HG03432 (cell line): Measurements from ENCODE around the gene GTPBP2.
"Not testable (repeated sequence)": the region's sequence is repeated elsewhere in the genome, so short reads cannot be mapped to it uniquely, and the experiment has no call there.

ENCODE experiments used
- ATAC-seq: cut with Tn5 transposase; IDR thresholded peaks from one replicate; pipeline ENCODE4 v1.9.1; 2021; ENCODE audit warnings: mild to moderate bottlenecking, moderate library complexity; ENCODE audit not compliant: unreplicated experiment

Gene GTPBP2

GRCh38 chr6:43629104-43629504 is at the start of gene GTPBP2:
Gene GTPBP2 (minus strand): TSS chr6:43629264. CDS start chr6:43629162, 102 bp downstream.
- ATAC-seq = peak; percentile 84

DNA sequence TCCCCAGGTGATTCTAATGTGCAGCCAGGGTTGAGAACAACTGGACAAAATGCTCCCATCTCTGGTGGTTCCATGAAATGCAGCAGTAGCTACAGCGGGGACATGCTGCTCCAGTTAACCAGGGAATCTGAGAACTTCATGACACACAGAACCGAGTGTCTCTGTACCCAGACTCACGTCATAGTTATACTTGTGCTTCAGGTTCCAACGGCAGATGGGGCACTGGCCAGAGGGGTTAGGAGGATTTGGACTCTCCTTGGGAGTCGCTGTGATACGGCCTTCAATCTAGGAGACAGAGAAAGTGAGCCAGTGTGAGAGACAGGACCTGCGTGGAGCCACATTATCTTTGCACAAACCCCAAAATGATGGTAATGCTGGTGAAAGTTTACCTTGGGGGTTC is 49.3 kb upstream of the GTPBP2 start:
- ATAC-seq = no peak

GRCh38 chr6:43677759-43678158 is 48.7 kb upstream of the GTPBP2 start:
- no peak for ATAC-seq

DNA sequence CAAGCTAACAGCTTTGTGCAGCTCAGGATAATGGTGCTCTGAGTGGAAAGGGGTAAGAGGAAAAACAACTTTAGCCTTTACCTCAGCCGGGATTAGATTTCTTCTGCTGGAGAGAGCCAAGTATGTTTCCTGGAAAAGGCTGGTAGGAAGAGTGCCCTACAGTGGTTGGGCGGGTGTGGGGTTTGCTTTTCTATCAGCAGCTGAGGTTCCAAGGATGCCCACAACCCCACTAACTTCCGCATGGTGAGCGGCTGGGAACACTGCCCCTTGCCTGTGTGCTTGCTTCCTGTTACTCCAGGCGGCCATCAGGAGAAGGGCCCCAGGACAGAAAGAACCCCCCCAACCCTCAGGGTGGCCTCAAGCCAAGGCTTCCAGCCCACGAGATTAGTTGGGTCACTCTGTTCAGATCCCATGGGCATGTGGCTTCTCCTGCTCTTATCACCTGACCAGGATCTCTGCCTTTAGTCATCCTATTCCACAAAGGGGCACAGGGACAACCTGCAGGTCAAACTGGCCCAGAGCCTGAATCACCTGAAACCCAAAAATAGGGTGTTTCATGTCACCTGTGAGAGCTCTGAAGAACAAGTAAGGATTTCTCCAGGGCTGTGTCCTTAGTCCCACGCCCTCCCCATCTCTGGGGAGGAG is 48.0 kb upstream of the GTPBP2 start:
- no peak for ATAC-seq

DNA sequence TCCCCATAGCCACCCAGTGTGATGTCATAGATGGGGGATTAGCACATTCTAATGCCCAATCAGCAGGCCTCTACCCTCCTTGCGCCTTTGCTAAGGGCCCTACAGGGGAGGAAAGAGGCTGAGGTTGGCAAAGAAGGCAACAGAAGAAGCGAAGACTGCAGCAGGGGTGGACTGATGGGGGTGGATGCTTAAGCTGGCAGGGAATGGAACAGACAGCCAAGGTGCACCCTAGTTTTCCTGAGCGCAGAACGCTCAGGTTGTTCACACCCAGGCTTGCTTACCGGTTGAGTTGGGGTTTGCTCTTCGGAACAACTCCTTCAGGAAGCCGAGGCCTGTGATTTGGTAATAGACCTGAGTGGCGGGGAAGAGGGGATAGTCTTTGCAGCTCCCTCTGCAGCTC is 45.9 kb upstream of the GTPBP2 start:
- ATAC-seq = no peak

GRCh38 chr6:43674291-43674690 is 45.2 kb upstream of the GTPBP2 start:
- no peak for ATAC-seq

GRCh38 chr6:43673444-43674084 is 44.5 kb upstream of the GTPBP2 start:
- no peak for ATAC-seq

DNA sequence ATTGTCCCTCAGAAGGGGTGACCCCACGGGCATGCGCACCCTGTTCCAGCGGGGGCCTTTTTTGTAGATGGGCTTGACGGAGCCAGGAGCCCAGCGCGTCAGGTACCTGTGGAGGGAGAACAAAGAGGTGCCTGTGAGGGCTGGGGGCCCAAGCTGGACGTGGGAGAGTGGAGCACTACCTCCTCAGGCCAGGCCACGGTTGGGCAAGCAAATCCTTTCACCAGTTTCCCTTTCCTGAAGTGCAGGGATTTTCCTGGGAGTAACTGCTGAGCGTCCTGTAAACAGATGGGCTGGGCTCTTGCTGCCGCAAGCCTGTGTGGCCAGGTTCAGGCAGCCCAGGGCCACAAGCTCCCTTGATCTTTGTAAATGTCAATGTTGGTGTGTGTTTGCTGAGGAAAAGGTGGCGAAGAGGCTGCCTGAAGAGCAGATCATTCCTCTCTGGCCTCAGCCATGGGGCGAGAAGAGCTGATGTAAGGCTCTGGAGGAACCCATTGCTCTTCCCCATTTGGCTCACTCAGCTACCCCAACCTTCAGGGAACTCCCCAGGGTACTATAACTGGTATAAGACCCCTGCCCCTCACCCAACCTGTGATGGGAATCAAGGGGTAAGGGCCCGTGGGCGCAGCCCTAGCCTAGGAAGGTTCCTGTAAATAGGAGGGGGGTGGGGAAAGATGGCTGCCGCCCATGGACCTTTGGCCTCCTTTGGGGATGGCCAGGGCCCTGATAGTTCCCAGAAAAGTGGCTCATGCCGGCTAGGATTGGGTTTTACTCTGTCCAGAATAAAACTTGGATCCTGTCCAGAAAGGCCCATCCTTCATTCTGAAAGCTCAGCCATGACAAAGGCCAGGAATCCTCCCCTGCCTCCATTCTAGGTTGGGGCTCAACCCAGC is 43.0 kb upstream of the GTPBP2 start:
- ATAC-seq = no peak

DNA sequence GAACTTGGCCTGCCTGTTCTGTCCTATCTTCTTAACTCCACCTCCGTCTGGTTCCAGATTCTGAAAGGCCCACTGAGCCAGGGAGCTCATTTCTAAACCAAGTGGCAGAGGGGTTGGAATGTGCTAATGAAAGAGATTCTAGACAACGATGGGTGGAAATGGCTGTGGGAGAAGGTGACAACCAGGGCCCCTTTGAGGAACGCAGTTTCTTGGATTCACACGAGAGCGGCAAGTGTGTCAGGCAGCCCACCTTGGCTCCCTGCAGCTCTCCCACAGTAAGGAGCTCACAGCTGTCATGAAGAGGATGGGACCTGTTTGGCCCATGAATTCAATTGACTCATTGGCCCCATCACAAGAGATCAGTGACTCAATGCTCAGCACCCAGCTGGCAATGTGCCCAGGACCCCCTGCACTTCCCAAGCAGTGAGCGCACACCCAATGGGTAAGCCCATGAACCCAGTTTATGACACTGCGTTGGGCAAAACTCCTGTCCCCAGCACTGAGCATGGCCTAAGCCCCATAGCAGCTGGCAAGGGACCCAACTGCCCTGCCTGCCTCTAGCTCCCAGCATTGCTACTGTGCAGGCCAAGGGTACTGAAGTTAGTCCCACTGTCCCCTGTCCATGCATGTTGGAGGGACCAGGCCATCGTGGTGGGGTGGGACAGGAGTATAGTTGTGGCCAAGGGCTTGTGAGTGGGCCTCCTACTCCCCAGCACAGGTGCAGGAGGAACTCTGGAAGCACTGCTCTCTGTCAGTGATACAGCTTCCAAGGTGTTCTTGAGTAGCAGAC is 42.1 kb upstream of the GTPBP2 start:
- no peak for ATAC-seq

DNA sequence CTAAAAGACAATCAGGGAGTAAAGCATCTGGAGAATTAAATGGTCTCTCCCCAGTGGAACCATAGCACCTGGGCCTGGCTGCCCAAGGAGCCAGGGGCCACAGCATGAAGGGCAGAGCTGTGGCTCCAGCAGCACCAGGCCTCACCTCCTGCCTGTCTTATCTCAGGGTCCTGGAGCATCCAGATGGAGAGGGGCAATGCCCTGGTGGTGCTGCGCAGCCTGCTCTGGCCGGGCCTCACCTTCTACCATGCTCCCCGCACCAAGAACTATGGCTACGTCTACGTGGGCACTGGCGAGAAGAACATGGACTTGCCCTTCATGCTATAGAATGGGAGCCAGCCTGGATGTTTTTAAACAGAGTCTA is 41.5 kb upstream of the GTPBP2 start:
- no peak for ATAC-seq

GRCh38 chr6:43669922-43670622 is 41.0 kb upstream of the GTPBP2 start:
- no peak for ATAC-seq

- ATAC-seq = no peak
Measured at GRCh38 chr6:43669050-43669921, 40.2 kb upstream of the GTPBP2 start.

GRCh38 chr6:43668151-43669028 is 39.3 kb upstream of the GTPBP2 start:
- peak; percentile 72 for ATAC-seq

- peak; percentile 44 for ATAC-seq
Measured at GRCh38 chr6:43667245-43668150, 38.4 kb upstream of the GTPBP2 start.

DNA sequence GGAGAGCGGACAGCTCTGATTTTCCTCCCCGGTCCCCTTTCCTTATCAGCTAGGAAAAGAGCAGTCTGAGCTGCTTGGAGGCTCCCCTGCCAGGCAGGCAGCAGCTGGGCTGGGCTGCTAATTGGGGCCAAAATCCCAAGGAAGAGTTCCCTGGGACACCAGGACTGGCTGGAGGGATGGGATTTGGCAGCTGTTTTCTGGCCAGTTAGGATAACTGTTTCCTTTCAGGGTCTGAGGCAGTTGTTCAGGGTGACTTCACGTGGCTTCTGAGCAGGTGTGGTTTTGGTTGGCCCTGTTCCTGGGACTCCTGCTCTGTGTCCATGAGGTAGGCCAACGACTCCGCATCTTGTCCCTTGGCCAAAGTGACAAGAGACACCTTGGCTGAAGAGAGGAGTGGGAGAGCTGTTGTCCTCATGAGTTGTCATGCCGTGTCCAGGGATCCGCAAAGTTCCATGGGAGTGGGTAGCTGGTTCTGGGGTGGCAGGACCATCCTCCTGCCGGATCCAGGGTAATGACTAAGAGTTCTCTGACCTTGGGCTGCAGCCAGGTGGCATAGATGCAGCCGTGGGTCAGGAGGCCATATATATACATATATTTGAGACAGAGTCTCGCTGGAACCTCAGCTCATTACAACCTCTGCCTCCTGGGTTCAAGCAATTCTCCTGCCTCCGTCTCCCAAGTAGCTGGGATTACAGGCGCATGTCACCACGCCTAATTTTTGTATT is 37.3 kb upstream of the GTPBP2 start:
- ATAC-seq = no peak

- no peak for ATAC-seq
Measured at GRCh38 chr6:43665376-43665775, 36.3 kb upstream of the GTPBP2 start.

DNA sequence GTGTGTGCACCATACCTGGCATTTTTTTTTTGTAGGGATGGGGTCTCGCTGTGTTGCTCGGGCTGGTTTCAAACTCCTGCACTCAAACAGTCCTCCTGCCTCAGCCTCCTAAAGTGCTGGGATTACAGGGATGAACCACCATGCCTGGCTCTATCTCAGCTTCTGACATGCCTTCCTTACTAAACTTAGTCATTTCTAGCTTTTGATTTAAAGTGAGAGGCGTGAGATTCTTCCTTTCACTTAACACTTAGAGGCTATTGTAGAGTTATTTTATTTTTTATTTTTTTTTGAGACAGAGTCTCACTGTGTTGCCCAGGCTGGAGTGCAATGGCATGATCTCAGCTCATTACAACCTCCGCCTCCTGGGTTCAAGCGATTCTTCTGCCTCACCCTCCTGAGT is 33.9 kb upstream of the GTPBP2 start:
- not testable (repeated sequence) for ATAC-seq
